Measurements from ENCODE around the gene MMP8. TPM values are rescaled to one million over a fixed set of nuclear protein-coding genes. Genes with fewer than 3 reads are reported as not detected.
"Not testable (repeated sequence)": the region's sequence is repeated elsewhere in the genome, so short reads cannot be mapped to it uniquely, and the experiment has no call there.

MMP8 gene
- total and polyA plus RNA-seq, 2 donors from 2014 or later = 0.16 TPM; not detected in 1

DNA sequence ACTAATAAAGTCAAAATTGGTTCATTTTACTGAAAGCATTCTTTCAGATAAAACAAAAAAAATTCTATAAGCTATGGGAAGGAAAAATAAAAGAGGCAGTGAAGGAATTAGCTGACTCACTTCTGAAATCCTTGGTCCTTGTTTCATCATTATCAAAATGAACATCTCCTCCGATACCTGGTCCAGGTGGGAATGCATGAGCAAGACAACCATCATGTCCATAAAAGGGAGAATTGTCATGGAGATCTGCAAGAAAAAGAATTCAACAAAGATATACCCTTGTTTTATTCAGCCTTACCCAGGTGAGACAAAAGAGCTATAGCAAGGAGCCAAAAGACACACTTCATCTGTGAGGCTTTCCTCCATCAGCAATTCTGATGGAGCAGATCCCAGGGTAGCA lies 28.5 kb upstream of the MMP8 start:
- no peak for FAIRE-seq
- Histone ChIP-seq H3K27me3 (ENCODE audit: control insufficient read depth, insufficient read depth, low read length) (no peaks in the 10 kb centered on the region), H3K9me3 (ENCODE audit: control insufficient read depth in 2 of 3, insufficient read depth in 1 of 3, low read length in 3 of 3) (no peaks in the 10 kb centered on the region), H3K4me3 (ENCODE audit: low read length in 3 of 3) (no peak overlapping the region), H3K36me3 (ENCODE audit: control insufficient read depth in 2 of 3, insufficient read depth in 3 of 3, low read length in 3 of 3) (no peaks in the 10 kb centered on the region), H3K9ac (ENCODE audit: low read length in 3 of 3) (no peak overlapping the region), H3K4me1 (ENCODE audit: control insufficient read depth in 2 of 3, insufficient read depth in 2 of 3, low read depth in 1 of 3, low read length in 3 of 3) (no peaks in the 10 kb centered on the region), H3K27ac (ENCODE audit: low read depth in 2 of 2, low read length in 2 of 2) (no peak overlapping the region)
- TF ChIP-seq, protein P1, sequence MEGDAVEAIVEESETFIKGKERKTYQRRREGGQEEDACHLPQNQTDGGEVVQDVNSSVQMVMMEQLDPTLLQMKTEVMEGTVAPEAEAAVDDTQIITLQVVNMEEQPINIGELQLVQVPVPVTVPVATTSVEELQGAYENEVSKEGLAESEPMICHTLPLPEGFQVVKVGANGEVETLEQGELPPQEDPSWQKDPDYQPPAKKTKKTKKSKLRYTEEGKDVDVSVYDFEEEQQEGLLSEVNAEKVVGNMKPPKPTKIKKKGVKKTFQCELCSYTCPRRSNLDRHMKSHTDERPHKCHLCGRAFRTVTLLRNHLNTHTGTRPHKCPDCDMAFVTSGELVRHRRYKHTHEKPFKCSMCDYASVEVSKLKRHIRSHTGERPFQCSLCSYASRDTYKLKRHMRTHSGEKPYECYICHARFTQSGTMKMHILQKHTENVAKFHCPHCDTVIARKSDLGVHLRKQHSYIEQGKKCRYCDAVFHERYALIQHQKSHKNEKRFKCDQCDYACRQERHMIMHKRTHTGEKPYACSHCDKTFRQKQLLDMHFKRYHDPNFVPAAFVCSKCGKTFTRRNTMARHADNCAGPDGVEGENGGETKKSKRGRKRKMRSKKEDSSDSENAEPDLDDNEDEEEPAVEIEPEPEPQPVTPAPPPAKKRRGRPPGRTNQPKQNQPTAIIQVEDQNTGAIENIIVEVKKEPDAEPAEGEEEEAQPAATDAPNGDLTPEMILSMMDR (IDR thresholded peaks at IDR 0.05; ENCODE audit: borderline replicate concordance, extremely low read depth, insufficient read depth) = no peak
- intact Hi-C loops (cut with DNase I) = no loop called here
- DNase-seq = no peak

DNA sequence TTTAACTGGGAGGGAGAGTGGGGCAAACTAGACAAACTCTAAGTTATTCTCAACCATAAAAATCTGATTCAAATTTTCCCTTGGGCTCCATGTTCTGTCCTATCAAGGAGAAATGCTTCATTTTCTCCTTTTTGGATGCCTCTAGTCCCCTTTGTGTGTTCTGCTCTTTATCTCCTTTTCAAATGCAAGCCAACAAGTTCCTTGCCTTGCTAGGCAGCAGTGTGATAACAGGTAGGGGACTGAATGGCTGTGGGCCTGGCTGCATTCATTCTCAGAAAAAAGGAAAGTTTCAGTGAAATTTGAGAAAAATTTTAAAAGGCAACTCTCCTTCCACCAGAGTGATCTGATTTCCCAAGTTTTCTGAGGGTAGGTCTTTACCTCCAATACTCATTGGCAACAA lies 26.9 kb upstream of the MMP8 start:
- no peak overlapping the region for H3K27ac ChIP-seq (ENCODE audit: low read depth in 2 of 2, low read length in 2 of 2)
- no peak overlapping the region for H3K4me3 ChIP-seq (ENCODE audit: low read length in 3 of 3)
- no peaks in the 10 kb centered on the region for H3K27me3 ChIP-seq (ENCODE audit: control insufficient read depth, insufficient read depth, low read length)
- TF ChIP-seq, protein P1 (IDR thresholded peaks at IDR 0.05; ENCODE audit: borderline replicate concordance, extremely low read depth, insufficient read depth) = no peak
- no peak overlapping the region for H3K9ac ChIP-seq (ENCODE audit: low read length in 3 of 3)
- intact Hi-C loops (cut with DNase I) = no loop called here
- H3K4me1 ChIP-seq (ENCODE audit: control insufficient read depth in 2 of 3, insufficient read depth in 2 of 3, low read depth in 1 of 3, low read length in 3 of 3) = no peaks in the 10 kb centered on the region
- no peaks in the 10 kb centered on the region for H3K9me3 ChIP-seq (ENCODE audit: control insufficient read depth in 2 of 3, insufficient read depth in 1 of 3, low read length in 3 of 3)
- FAIRE-seq (no peak), DNase-seq (no peak)
- H3K36me3 ChIP-seq (ENCODE audit: control insufficient read depth in 2 of 3, insufficient read depth in 3 of 3, low read length in 3 of 3) = no peaks in the 10 kb centered on the region

DNA sequence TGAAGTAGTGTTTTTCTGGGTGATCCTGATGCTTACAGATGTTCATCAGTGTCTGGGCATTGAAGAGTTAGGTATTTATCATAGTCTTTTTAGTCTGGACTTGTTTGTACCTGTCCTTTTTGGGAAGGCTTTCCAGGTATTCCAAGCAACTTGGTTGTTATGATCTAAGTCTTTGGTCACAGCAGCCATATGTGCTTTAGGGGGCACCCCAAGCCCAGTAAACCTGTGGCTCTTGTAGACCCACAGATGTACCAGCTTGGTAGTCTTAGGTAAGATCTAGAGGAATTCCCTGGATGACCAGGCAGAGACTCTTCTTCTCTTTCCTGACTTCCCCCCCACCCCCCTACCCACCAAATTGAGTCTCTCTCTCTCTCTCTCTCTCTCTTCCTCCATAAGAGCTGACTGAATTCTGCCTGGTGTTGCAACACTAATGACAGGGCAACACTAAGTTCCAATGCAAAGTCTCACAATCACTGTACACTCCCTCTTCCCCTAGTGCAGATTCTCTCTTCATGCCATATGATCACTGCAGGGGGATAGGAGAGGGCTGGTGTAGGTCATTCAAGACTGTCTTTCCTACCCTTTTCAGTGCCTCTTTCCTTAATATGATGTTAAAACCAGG lies 24.5 kb upstream of the MMP8 start:
- TF ChIP-seq, protein P1 (IDR thresholded peaks at IDR 0.05; ENCODE audit: borderline replicate concordance, extremely low read depth, insufficient read depth) = no peak
- DNase-seq (no peak), FAIRE-seq (no peak)
- H3K9me3 ChIP-seq (ENCODE audit: control insufficient read depth in 2 of 3, insufficient read depth in 1 of 3, low read length in 3 of 3) = no peaks in the 10 kb centered on the region
- H3K4me1 ChIP-seq (ENCODE audit: control insufficient read depth in 2 of 3, insufficient read depth in 2 of 3, low read depth in 1 of 3, low read length in 3 of 3) = no peaks in the 10 kb centered on the region
- H3K27me3 ChIP-seq (ENCODE audit: control insufficient read depth, insufficient read depth, low read length) = no peaks in the 10 kb centered on the region
- no peak overlapping the region for H3K9ac ChIP-seq (ENCODE audit: low read length in 3 of 3)
- intact Hi-C loops (cut with DNase I) = no loop called here
- H3K27ac ChIP-seq (ENCODE audit: low read depth in 2 of 2, low read length in 2 of 2) = no peak overlapping the region
- H3K36me3 ChIP-seq (ENCODE audit: control insufficient read depth in 2 of 3, insufficient read depth in 3 of 3, low read length in 3 of 3) = no peaks in the 10 kb centered on the region
- no peak overlapping the region for H3K4me3 ChIP-seq (ENCODE audit: low read length in 3 of 3)

DNA sequence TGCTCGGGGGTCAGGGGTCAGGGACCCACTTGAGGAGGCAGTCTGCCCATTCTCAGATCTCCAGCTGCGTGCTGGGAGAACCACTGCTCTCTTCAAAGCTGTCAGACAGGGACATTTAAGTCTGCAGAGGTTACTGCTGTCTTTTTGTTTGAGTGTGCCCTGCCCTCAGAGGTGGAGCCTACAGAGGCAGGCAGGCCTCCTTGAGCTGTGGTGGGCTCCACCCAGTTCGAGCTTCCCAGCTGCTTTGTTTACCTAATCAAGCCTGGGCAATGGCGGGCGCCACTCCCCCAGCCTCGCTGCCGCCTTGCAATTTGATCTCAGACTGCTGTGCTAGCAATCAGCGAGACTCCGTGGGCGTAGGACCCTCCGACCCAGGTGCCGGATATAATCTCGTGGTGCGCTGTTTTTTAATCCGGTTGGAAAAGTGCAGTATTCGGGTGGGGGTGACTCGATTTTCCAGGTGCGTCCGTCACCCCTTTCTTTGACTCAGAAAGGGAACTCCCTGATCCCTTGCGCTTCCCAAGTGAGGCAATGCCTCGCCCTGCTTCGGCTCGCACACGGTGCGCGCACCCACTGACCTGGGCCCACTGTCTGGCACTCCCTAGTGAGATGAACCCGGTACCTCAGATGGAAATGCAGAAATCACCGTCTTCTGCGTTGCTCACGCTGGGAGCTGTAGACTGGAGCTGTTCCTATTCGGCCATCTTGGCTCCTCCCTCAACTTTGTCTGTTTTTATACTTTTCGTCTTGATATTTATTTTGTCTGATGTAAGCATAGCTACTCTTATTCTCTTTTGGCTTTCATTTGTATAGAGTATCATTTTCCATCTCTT lies 22.2 kb upstream of the MMP8 start:
- H3K9me3 ChIP-seq (ENCODE audit: control insufficient read depth in 2 of 3, insufficient read depth in 1 of 3, low read length in 3 of 3); H3K4me1 ChIP-seq (ENCODE audit: control insufficient read depth in 2 of 3, insufficient read depth in 2 of 3, low read depth in 1 of 3, low read length in 3 of 3); FAIRE-seq; H3K27me3 ChIP-seq (ENCODE audit: control insufficient read depth, insufficient read depth, low read length); H3K4me3 ChIP-seq (ENCODE audit: low read length in 3 of 3); intact Hi-C loops (cut with DNase I); H3K36me3 ChIP-seq (ENCODE audit: control insufficient read depth in 2 of 3, insufficient read depth in 3 of 3, low read length in 3 of 3); H3K27ac ChIP-seq (ENCODE audit: low read depth in 2 of 2, low read length in 2 of 2); H3K9ac ChIP-seq (ENCODE audit: low read length in 3 of 3): not testable (repeated sequence)
- DNase-seq = peak in 1 of 5 donors; percentile 23
